ENCODE results near the gene DAAM1.

The DAAM1 gene

DNA sequence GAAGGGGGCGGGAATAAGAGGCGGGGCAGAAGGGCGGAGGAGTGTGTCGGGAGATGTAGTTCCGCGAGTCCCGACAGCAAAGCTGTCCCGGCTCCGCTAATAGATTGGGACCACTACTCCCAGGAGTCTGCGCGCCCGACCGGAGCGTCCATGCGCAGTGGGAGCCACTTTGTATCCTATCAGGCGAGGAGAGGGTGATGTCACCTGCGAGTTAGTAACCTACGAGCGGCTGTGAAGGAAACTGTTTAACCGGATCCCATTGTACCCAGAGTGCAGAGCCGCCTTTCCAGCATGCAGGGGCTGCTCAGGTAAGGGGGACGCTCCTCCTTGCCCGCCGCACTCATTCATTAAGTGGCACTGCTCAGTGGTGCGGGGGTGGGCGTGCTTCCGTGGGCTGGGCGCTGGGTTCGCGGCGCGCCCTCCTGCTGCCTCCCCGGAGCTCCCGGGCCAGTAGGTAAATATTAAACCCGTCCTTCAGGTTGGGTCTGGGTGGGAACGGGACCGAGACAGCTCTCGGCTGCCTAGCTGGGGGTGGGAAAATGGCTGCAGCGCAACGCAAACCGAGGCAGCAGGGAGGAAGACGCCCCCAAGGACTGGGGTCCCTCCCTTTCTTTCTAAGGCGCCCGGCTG, at the start of gene DAAM1:
DAAM1 (plus strand) TSS at position 207 of the 630 bp plus-strand sequence. CDS start 74,811 bp downstream, outside the sequence.
- DNase-seq (ENCODE audit: low read depth in 2 of 2), result peak; percentile 84 to 92

DNA sequence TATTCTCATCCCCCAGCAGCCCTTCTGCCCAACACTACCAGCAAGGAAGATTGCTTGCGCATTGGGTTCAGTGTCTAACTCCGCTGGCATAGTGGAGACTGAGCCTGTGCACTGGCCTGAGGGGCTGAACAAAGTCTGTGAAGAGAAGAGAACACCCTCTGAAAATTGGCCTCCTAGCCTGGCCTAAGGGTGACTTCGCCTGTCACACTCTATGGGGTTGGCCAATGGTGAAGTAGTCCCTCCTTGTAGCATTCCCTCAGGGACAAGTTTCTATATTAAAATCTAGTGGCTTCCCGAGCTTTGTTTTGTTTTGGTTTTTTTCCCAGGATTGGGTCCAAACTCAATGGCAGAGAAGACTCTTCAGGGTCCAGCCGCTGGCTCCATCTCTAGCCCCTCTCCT, 49.1 kb upstream of the DAAM1 start:
- DNase-seq (ENCODE audit: low read depth in 2 of 2), result no peak

DNA sequence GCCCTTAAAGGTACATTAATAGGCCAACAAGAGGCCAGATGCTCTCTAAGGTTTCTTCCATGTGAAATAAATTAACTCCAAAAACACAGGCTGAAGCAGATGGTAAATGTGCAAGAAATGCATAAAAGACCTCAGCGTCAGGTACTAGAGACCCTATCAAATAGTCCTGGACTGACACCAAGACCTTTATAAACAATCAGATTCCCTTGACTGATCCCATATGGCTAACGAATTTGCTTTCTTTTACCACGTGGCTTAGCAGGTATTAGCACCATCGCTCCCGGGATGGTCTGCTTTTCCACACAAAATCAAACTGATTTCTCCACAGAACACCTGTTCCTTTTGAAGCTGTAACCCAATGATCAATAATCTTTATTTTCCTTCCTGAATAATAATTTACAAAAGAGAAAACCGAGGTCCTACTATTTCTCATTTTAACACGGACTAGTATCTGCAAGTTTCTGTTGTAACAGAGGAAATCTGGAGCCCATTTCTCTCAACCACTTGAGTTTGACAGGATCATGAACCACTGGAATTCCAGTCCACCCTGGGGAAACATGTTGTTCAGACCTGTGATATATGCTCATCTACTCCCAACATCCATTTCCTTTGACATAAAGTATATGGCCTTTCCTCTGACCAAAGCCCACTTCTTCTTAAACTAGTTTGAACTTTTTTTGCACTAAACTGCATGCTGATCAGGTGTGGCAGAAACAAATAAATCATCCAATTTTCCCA, 48.2 kb upstream of the DAAM1 start:
- no peak for DNase-seq (ENCODE audit: low read depth in 2 of 2)

DNA sequence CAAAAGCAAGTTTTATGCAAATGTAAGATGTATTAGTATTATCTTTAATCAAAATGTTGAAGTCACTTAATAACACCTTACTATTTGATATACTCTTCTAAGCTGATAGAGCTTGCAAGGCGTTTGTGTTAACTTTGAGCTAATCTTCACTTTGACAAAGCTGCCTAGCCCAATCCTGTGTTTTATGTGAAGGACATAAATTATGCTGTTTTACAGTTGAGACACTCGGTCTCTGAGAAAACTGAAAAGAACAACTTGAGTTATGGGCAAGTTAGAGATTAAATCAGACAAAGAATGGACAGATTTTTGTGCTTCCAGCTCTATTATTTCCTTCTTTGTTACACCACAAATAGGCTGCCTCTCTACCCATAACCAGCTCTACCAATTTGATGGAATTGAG, 42.0 kb upstream of the DAAM1 start:
- DNase-seq (ENCODE audit: low read depth in 2 of 2), result no peak

DNA sequence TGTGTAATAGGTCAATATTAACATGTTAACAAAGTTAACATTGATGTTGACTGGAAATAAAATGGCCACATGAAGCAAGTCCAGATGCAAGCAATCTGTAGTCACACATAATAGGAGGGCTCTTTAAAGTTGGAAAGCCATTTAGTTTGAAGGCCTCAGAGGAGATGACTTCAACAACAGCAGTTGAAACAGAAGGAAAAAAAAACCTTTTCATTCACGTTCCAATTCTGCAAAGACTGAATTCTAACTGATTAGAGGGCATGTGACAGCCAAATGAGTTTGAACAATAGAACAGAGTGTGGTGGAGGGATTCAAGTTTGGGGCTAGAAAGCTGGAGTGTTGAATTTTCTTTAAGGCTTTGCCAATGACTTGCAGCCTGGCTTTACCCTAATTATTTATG, 41.5 kb upstream of the DAAM1 start:
- DNase-seq (ENCODE audit: low read depth in 2 of 2), result no peak

DNA sequence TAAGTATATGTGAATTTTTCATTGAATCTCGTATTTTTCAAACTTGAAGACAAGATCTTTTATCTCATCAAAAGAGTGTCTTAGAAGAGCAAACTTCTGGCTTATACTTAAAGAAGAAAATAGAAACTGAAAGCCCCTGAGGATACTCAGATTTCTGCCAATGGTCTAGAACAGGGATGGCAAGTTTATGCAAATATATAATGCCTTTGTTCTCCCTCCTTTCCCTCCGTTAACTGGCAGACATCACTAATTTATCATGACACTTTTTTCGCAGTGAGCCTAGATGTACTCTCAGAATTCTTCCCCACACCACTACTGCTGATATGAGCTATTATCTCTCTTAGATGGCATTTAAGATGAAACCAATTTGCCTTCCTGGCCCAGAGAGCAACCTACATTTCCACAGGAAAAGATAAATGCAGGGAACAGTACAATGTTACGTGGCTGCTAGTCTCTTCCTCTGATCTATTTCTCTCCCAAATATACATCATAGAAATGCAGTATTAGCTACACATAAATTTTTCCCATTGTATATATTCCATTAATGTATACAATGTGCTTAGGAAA, 40.0 kb upstream of the DAAM1 start:
- no peak for DNase-seq (ENCODE audit: low read depth in 2 of 2)

DNA sequence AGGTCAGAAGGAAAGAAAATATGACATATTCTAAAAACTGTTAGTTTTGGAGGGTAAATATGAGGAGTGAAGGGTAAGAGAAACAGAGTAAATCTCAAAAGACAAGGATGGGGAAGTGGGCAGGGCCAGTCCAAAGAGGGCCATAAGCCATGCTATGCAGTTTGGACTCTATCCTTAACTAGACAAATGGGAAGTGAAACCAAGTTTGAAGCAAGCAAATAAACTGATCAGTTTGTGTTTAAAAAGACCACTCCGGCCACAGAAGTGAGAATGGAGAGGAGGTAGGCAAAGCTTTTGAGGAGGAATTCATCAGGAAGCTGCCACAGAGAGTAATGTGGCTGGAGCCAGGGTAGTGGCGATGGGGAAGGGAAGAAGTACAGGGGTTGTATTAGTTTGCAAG, 37.5 kb upstream of the DAAM1 start:
- no peak for DNase-seq (ENCODE audit: low read depth in 2 of 2)

DNA sequence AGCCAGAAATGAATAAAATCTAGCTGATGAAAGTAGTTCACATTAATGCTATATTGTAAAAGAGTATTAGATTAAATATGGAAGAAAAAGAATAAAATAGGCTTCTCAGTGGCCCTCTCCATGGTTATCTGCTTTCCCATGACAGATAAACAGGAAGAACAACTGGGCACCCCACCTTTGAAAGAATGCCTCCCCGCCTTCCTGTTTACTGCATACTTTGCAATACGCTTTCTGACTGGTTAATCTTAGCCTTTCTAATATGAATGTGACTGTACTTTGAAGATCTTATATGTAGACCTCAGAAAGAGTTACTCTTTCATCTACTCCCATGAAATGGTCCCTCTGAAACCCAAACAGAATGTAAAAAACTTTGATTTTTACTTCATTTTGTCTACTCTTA, 34.1 kb upstream of the DAAM1 start:
- DNase-seq (ENCODE audit: low read depth in 2 of 2), result no peak

DNA sequence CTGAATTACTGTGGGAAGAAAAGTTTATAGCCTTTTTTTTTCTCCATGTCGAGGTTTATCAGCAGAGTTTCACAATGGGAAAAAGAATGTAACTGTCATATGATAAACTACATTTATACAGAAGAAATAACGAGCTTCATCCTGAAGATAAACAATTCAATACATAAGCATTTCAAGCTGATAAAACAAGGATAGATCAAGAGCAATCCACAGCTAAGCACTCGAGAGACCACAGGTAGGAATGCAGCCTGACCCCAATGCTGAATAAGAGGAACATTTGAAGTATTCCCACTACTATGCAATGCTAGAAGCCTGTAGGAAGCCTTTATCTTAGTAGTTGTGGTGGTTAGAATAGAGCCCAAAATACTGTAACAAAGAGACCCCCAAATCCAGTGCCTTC, 32.6 kb upstream of the DAAM1 start:
- no peak for DNase-seq (ENCODE audit: low read depth in 2 of 2)

DNA sequence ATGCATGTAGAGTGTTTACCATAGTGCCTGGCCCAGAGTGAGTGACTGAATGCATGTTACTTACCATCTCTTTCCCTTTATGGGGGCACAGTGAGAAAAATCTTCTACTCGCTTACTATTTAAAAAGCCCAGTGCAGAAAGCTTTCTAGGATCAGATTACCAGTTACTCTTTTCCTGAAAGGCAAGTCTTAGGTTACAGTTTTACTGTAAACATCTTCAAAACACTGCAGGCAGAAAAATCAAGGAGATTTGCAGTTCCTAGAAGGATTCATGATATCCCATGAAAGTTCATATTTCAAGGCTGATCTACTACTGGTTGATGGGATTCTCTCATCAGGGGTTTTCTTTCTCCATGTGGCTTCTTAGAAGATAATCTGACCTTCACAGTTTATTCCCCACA, 29.3 kb upstream of the DAAM1 start:
- DNase-seq (ENCODE audit: low read depth in 2 of 2), result no peak

DNA sequence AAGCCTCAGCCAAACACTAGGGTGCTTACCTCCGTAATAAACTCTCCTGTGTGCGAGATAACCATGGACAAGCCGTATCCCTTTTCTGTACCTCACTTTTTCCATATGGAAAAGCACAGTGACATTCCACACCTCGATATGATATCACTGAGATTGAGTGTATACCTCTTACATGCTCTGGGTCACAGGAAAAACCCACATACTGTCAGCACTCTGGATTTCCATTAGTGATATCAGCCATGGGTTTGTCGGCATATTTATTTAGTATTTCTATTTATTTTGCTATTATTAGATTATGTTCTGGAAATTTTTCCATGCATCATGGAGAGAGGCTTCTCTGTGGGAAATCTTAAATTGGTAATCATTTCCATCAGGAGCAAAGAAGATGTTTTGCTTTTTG, 28.0 kb upstream of the DAAM1 start:
- DNase-seq (ENCODE audit: low read depth in 2 of 2), result no peak

DNA sequence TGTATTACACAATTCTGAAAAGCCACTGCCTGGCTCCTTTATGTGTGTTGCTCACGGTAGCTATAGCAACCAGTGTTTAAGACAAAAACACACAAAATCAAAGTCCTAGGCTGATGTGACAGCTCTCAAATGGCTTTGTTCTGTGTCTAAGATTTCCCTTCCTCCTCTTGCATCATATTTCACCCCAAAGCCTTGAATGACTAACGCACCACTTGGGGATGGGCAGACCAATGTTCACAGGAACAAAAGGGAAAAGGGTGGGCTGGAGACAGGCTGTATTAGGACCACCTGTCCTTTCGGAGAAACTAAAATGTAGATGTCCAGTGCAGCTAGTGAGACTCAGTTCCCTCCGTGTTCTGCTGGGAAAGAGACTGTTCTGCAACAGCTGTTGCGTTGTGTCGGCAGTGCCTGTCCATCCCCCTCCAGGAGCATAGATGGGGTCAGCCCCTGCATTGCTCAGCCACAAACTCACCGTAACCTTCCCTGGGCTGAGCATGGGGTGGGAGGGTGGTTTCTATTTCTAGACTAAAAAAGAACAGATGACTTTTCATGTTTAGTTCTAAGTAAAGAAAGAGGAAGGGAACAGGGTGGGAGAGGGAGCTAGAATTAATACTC, 26.8 kb upstream of the DAAM1 start:
- DNase-seq (ENCODE audit: low read depth in 2 of 2), result no peak

DNA sequence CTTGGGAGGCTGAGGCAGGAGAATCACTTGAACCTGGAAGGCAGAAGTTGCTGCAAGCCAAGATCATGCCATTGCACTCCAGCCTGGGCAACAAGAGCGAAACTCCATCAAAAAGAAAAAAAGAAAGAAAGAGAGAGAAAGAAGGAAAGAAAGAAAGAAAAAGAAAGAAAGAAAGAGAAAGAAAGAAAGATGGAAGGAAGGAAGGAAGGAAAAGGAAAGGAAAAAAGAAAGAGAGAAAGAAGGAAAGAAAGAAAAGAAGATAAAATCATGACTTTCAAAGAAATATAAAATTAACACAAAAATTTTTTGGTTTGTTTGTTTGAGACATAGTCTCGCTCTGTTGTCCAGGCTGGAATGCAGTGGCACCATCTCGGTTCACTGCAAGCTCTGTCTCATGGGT, 22.2 kb upstream of the DAAM1 start:
- DNase-seq (ENCODE audit: low read depth in 2 of 2), result no peak

DNA sequence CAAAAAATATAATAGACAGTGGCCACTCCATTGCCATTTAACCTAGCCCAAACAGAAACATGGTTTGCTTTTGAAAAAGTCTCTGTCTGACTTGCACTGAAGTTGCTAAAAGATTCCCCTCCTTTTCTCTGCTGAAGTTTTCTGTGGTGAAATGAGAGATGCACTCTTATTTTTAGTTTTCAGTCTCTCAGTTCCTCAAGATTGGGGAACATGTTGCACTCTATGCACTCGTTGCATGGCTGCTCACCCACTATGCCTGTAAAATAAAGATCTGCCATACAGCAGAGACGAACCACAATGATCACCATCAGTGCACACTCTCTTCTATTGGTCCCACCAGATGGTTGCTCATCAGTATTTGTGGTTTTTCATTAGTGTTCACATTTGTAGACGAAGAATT, 13.1 kb upstream of the DAAM1 start:
- no peak for DNase-seq (ENCODE audit: low read depth in 2 of 2)

DNA sequence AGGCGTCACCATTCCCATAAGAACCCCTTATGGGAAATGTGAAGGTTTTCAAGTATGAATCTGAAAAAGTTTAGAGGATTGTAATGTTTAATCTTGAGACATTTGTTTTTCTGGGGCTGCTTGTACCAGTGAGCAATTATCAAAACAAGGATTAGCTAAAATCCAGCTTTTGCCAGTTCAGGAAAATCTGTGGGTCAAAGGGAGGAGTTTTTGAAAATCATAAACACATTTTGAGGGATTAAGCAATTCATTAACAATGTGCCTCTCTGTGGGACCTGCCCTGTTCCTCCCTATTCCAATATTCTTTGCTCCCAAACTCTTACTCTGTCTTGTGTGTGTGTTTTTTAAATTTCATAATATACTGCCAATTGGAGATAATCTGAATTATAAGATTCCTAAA, 11.7 kb upstream of the DAAM1 start:
- no peak for DNase-seq (ENCODE audit: low read depth in 2 of 2)

DNA sequence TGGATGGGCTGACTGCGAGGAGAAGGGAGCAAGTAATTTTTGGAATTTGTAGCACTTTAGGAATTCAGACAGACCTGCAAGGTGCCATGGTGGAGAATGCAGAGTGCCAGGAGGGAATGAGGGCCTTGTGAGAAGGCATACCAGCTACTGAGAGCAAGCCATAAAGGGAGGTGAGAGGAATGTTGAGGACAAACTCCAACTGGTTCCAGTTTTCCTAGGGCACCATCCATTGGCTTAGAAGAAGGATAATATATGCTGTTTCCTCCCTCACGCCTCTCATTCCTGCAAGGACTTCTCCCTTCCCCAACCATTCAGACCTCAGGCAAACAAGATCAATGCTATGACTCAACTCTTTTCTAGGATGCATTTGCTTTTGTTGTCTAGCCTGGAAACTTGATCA, 11.2 kb upstream of the DAAM1 start:
- no peak for DNase-seq (ENCODE audit: low read depth in 2 of 2)

DNA sequence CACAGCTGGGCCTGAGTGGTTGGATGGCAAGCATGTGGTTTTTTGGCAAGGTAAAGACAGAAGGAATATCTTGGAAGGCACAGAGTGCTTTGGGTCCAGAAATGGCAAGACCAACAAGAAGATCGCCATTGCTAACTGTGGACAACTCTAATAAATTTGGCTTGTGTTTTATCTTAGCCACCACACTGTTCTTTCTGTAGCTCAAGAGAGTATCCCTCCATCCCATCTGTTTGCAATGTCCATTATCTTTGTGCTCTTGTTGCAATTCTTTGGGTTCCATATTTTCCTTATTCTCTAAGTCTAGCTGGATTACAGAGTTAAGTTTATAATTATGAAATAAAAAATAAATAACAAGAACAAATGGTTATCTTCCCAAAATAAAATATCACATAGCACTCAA, 6.7 kb upstream of the DAAM1 start:
- no peak for DNase-seq (ENCODE audit: low read depth in 2 of 2)

DNA sequence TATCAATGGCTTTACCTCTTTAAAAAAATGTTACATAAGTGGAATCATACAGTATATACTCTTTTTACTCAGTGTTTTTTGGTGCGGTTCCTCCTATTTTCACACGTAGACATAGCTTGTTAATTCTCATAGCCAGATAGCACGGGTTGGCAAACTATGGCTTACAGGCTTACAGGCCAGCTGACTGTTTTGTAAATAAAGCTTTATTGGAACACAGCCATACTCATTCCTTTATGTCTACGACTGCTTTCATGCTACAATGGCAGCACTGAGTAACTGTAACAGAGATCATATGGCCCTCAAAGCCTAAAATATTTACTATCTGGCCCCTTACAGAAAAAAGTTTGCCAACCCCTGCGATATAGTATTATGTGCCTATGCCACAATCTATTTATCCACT, 5.8 kb upstream of the DAAM1 start:
- no peak for DNase-seq (ENCODE audit: low read depth in 2 of 2)

DNA sequence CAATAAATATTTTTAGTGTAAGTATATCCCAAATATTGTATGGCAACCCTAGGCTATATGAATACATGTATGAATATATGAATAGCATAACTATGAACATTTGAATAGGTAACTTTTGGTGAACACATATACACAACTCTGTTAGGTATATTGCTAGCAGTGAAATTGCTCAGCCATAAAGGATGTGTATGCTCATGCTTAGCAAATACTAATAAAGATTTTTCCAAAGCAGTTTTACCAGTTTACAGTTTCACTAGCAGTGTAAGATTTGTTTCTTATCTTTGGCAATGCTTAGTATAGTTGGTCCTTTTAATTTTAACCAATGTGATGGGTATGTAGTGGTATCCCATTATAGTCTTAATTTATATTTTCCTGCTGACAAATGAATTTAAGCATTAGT, 5.3 kb upstream of the DAAM1 start:
- no peak for DNase-seq (ENCODE audit: low read depth in 2 of 2)

DNA sequence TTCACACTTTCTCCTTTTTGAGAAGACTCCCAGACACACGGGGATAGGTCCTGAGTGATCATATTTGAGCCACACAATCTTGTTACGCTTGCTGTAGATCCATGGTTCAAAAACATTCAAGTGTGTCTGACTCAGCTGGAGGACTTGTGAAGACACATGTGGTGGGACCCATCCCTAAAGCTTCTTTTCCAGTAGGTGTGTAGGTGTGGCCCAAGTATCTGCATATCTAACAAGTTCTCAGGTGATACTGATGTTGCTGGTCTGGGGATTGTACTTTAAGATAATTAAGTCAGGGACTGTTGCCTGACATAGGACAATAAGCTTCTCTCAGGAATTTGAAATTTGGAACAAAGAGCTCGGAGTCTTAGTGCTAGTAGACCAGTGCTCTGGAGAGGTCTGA, 4.1 kb upstream of the DAAM1 start:
- no peak for DNase-seq (ENCODE audit: low read depth in 2 of 2)

DNA sequence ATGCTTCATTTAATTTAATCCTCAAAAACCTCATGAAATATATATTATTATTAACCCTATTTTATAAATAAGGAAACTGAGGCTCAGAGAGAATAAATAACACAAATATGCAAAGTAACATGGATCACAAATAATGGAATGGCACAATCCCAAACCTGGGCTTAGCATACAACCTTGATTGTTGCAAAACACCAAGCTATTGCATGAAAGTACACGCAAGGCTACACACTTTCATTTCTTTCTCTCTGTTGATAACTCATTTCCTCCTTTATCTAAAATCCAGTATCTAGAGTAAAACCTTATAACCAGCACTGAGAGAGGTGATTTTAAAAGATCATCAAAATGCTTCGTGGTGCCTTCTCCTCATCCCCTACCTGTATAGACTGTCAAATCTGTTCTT, 2.8 kb upstream of the DAAM1 start:
- no peak for DNase-seq (ENCODE audit: low read depth in 2 of 2)

DNA sequence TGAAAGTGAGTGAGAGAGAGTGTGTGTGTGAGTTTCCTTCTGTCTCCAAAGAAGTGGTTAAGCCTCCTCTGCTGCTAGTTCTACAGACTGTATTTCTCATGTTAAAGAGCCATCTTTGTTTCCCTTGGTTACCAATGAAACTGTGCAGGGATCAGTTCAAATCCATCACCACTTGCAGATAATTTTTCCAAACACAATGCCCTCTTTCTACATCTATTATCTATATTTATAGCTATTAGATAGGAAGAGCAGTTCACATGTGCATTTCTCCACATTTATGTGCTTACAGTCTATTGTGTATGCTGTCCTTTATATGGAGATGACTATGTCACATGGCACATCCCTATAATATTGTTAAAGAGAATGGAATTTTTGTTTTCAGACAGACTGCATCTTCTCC, 2.2 kb upstream of the DAAM1 start:
- no peak for DNase-seq (ENCODE audit: low read depth in 2 of 2)

DNA sequence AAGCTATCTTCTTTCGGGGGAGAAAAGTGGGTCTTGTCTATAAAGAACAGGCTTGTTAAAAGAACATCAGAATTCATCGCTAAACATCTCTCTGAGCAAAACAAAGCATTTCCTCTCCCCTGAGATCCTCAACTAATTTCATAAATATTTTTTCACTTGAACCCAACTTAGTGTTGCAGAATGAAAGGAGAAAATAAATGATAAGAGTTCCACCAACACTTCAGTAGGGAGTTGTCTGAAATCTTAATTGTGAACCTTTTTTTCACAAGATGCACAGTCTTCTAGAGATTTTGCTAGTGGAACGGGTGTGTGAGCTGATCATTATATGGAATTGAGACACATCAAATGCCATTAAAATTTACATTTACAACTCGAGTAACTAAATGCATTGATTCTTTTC, 1.3 kb upstream of the DAAM1 start:
- DNase-seq (ENCODE audit: low read depth in 2 of 2), result no peak

All from stimulated activated CD4-positive, alpha-beta T cell treated with anti-CD3 and anti-CD28 coated beads, Interleukin-1b, Interleukin-23, amount 100 ng/mL, for 4 hours (primary cell).